Ramos (cell line): Measurements from ENCODE around the gene LMCD1.
"Not testable (repeated sequence)": the region's sequence is repeated elsewhere in the genome, so short reads cannot be mapped to it uniquely, and the experiment has no call there.

Source experiments
- in situ Hi-C: fragments of 300-500 bp; cut with MboI; formaldehyde crosslinking; loops from one replicate; pipeline ENCODE4 v1.14.3; 2022; ENCODE audit warnings: low sequenced_read_pairs; ENCODE audit not compliant: unreplicated experiment

The LMCD1 gene

DNA sequence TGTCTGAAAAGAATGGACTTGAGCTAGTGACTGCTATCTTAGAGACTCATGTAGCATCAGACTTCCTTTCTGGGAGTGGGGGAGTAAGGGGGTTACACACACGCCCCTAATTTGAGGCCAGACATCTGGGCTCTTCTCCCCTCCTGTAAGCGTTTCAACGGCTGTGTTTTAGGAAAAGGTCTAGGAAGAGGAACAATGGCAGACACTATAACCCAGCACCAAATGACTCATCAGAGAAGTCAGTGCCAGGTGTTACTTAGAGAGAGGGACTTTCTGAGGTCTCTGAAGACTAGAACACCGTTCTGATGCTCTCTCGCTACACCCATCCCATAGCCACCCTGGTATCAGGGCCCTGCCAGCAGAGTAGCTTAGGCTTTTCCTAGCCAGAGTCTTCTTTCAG is 77.5 kb downstream of the LMCD1 start:
- in situ Hi-C loops: no loop called here

DNA sequence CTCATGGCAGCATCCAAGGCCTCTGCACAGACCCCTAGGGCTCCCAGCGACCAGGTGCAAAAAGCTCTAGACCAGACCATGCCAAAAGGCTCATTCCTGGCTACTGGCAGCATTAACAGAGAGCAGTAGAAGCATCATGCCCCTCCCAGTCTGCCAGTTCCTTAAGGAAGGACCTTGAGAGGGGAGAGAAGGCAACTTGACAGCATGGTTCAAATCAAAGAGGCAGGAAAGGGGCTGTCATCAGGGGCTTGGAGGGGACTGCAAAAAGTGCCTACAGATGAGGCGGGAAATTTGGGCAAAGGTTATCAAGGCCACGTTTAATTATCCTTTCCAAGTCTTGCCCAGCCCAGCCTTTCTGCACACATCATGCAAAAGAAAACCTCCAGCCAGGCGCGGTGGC is 78.3 kb downstream of the LMCD1 start:
- in situ Hi-C loops: no loop called here

GRCh38 chr3:8580434-8580833 is 78.8 kb downstream of the LMCD1 start:
- in situ Hi-C loops: not testable (repeated sequence)

DNA sequence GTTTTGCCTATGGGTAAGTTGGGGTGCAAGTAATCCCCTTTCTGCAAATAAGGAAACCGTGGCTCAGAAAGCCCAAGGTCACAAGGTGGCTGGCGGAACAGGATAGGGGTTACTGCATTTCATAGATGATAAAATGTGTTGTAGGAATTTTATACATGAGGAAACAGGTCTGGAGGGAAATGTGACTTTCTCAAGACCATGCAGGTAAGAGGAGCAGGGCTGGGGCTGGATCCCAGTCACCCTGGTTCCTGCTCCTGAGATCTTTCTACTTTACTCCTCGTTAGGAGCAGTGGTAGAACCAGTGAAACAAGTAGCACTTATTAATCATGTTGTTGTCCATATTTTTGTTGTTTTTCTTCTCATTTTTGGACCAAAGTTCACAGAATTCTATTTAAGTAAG is 79.8 kb downstream of the LMCD1 start:
- in situ Hi-C loops: no loop called here

- in situ Hi-C loops: no loop called here
These were observed 80.3 kb downstream of the LMCD1 start for GRCh38 chr3:8581806-8582445.

GRCh38 chr3:8584661-8585060 is 83.0 kb downstream of the LMCD1 start:
- in situ Hi-C loops: no loop called here

DNA sequence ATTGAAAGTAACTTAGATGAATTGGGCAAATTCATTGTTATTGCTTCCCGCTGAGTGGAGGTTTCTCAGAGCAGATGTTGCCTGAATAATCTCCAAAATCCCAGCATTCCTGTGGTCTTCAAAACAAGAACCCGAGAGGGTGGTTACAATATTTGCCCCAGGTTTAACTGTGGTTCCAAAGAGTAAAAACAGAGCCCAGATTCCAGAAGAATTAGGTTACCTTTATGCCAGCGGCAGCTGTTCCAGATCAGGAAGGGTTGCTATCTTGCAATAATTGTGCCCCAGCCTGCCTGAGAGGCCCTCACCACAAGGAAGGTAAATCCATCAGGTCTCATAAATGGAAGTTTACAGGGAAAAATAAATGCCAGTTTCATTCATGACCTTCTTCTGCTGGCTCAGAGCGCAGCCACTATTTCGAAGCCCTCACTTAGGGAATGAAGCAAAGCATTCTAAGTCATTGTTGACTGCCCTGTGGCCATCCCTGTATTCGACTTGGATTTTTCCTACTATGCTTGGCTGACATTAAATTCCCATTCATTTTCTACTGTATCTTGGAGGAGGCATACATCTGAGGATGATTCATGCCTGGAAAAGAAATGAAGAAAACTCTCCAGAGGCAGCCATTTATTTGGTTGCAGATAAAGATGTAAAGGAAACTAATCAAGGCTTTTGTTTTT is 88.4 kb downstream of the LMCD1 start:
- in situ Hi-C loops: no loop called here

DNA sequence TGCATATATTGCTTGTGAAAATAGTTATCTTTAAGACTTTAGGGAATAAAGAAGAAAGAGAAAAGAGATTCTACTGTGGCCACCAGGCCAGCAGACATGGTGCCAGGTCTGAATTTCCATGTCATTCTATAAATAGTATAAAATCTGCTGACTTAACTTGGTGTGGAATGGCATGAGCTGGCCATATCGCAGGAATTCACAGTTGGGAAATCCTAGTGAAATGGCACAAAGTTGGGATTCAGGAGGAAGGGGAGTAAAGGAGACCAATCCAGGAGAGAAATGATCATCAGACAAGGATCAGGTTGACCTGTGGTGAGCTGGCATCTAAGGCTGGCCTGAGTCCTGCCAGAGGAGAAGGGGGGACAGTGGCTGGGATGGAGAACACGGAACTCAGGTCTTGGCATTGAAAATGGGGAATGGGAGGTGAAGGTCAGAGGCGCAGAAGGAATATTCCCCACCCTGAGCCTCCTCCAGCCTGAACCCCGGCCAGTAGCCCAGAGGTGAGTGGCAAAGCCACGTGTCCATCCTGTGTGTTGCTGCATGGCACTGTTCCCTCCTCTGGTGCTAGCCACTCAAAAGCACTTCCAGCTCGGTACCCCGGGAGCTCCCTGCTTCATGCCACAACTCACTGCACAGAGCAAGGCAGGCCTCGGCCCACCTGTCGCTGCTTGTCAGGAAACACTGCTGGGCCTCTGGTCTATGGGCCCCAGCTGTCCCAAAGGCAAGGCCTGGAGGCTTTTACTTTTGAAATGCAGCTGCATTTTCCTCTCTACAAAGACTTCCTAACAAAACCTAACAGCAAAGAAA is 91.6 kb downstream of the LMCD1 start:
- in situ Hi-C loops: no loop called here

DNA sequence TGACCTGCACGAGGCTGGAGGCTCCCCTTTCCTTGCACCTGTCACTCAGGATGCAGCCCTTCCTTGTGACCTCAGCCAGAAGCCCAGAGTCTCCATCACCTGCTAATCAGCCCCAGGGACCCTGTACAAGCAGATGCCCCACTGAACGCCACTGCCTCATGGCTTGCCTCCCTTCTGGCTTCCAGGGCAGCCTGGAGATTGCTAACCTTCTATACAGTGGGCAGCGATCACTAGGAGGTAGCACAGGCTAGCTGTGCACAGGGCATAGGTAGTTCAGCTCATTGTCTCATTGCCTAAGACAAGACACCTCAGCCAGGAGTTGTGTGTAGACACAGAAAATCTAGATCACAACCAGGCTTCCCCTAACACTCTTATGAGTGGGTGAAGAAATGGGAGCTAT is 93.6 kb downstream of the LMCD1 start:
- in situ Hi-C loops: no loop called here

DNA sequence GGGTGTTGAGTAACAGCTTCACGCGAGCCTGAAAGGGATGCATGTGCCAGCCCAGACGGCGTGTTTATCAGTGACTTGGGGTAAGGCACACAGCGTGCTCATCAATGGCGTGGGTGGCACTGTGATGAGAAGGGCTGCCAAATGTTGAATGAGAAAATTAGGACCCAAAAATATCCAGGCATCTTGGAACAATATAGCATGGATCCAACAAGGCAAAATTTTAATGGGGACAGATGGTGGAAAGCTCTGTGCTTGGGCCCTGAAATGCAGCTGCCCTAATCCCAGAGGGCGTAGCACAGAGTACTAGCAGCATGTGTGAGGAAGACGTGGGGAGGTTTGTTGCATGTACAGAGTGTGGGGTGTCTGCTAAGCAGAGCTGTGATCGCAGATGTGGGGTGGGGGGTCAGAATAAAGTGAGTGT is 94.1 kb downstream of the LMCD1 start:
- in situ Hi-C loops: no loop called here

- in situ Hi-C loops: no loop called here
These were observed 94.9 kb downstream of the LMCD1 start for GRCh38 chr3:8596321-8597218.

GRCh38 chr3:8597219-8597853 is 95.7 kb downstream of the LMCD1 start:
- in situ Hi-C loops: no loop called here

DNA sequence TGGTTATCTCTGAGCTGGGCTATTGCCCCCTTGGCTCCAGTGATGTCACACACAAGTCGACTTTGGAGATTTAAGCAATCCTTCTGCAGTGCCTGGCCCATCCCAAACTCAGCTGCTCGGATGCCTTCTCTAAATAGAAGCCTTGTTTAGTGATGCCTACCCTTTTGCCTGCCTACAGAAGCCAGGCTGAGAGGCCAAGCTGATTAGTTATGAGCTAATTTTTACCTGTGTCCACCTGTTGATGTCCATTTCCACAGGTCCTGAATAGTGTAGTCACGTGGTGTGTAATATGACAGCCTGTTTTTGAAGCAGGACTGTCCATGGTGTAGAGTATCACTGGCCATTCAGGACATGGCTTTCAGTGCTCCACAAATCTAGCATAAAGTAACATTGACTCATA is 97.5 kb downstream of the LMCD1 start:
- in situ Hi-C loops: no loop called here

GRCh38 chr3:8600457-8600856 is 98.8 kb downstream of the LMCD1 start:
- in situ Hi-C loops: no loop called here

DNA sequence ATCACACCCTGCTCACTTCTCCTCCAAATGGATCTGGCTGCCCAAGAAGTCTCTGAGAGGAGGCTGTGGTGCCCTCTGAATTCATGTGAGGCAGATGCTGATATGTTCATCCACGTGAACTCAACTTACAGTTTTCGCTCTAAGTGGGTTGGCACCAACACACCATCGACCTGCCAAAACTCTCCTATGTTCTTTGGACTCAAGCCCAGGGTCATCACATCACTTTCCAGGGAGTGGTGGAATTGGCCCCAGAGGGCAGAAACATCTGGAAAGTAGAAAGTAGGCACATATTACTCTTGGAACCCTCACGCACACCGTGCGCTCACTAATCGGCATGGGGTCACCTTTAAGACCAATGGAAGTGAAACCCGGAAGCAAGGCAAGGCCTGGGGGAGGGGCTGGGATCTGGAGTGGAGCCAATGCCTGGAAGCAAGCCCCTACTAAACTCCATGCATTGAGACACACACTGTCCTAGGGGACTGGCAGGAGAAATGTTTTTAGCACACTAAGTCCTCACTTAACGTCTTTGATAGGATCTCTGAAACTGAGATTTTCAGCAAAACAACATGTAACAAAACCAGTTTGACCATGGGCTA is 101.6 kb downstream of the LMCD1 start:
- in situ Hi-C loops: no loop called here

- in situ Hi-C loops: no loop called here
These were observed 102.4 kb downstream of the LMCD1 start for GRCh38 chr3:8604006-8604405.

- in situ Hi-C loops: no loop called here
These were observed 103.4 kb downstream of the LMCD1 start for GRCh38 chr3:8604988-8605387.

DNA sequence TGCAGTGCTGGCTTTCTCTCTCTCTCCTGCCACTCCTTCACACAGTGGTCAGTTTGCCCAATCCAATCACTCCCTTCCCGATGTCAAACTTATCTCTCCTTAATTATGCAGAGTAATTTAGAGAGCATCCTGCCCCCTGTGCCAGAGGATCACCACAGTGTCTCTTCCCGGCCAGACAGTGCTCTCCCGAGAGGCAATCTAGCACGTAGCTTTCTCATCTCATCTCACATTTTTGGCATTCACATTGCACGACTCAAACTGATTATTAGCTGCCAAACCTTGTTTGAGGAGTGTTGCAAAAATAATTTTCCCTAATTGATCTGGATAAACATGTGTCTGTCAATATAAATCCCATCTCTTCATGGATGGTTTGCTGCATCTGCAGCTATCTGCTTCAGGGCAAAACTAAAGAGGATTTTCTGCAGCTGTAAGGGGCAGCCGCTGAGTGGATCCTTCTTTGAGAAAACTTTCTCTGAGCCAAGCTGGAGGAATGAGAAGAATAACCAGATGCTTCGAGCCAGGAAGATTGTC is 105.1 kb downstream of the LMCD1 start:
- in situ Hi-C loops: no loop called here
